SU-DHL-6 (cell line): ENCODE results near the gene ZC3H12A.

Source experiments
- EZH2phosphoT487 ChIP-seq: fragments of 200-600 bp; sonication (generic), shearing (Covaris generic); conservative IDR thresholded peaks from 2 replicates; pipeline ENCODE4 v1.6.1; 2018; ENCODE audit warnings: mild to moderate bottlenecking, antibody characterized with exemption, low read length, moderate library complexity, mixed read lengths
- TF ChIP-seq, protein P1 (sequence below): fragments of 200-600 bp; sonication (generic); IDR thresholded peaks from one replicate; pipeline ENCODE4 v1.5.1; 2017; ENCODE audit warnings: antibody characterized with exemption, mild to moderate bottlenecking, low read length, moderate library complexity; ENCODE audit not compliant: insufficient read depth, poor library complexity, severe bottlenecking

- TF ChIP-seq, protein P1, sequence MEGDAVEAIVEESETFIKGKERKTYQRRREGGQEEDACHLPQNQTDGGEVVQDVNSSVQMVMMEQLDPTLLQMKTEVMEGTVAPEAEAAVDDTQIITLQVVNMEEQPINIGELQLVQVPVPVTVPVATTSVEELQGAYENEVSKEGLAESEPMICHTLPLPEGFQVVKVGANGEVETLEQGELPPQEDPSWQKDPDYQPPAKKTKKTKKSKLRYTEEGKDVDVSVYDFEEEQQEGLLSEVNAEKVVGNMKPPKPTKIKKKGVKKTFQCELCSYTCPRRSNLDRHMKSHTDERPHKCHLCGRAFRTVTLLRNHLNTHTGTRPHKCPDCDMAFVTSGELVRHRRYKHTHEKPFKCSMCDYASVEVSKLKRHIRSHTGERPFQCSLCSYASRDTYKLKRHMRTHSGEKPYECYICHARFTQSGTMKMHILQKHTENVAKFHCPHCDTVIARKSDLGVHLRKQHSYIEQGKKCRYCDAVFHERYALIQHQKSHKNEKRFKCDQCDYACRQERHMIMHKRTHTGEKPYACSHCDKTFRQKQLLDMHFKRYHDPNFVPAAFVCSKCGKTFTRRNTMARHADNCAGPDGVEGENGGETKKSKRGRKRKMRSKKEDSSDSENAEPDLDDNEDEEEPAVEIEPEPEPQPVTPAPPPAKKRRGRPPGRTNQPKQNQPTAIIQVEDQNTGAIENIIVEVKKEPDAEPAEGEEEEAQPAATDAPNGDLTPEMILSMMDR = no peak
- TF ChIP-seq EZH2phosphoT487 = no peak
These were observed 2.8 kb upstream of the ZC3H12A start for GRCh38 chr1:37471345-37472231.
